Smooth muscle cell (in vitro differentiated cells): ENCODE data around the gene LIN7B. TPM values are rescaled to one million over a fixed set of nuclear protein-coding genes. Genes with fewer than 3 reads are reported as not detected.

Experiments used
- DNase-seq: peaks from one replicate; lab custom pipeline; 2025; ENCODE audit not compliant: unreplicated experiment; lab: John Stamatoyannopoulos, UW
- H2AFZ ChIP-seq: fragments of 200-600 bp; sonication (generic); 2 replicates; pipeline ENCODE4 v1.6.0; 2016; ENCODE audit warnings: antibody characterized with exemption, low read depth, mild to moderate bottlenecking
- H3F3A ChIP-seq: fragments of 200-600 bp; sonication (generic); 2 replicates; pipeline ENCODE4 v1.6.0; 2017; ENCODE audit warnings: antibody characterized with exemption, low read depth
- H3K27ac ChIP-seq: fragments of 200-600 bp; sonication (generic); 2 replicates; pipeline ENCODE4 v1.5.1; 2016; ENCODE audit warnings: low read depth, mild to moderate bottlenecking
- H3K27me3 ChIP-seq: fragments of 200-600 bp; sonication (generic); 2 replicates; pipeline ENCODE4 v1.6.1; 2016; ENCODE audit warnings: low read depth, mild to moderate bottlenecking
- H3K36me3 ChIP-seq: fragments of 200-600 bp; sonication (generic); 2 replicates; pipeline ENCODE4 v1.5.1; 2016; ENCODE audit warnings: low read depth
- H3K4me1 ChIP-seq: fragments of 200-600 bp; sonication (generic); 2 replicates; pipeline ENCODE4 v1.5.1; 2016; ENCODE audit warnings: low read depth
- H3K4me2 ChIP-seq: fragments of 200-600 bp; sonication (generic); 2 replicates; pipeline ENCODE4 v1.6.0; 2016; ENCODE audit warnings: mild to moderate bottlenecking
- H3K4me3 ChIP-seq: fragments of 200-600 bp; sonication (generic); 2 replicates; pipeline ENCODE4 v1.5.1; 2016; ENCODE audit warnings: mild to moderate bottlenecking
- H3K79me2 ChIP-seq: fragments of 200-600 bp; sonication (generic); 2 replicates; pipeline ENCODE4 v1.6.0; 2016; ENCODE audit warnings: low read depth, mild to moderate bottlenecking
- H3K9ac ChIP-seq: fragments of 200-600 bp; sonication (generic); 2 replicates; pipeline ENCODE4 v1.6.0; 2016; ENCODE audit warnings: low read depth
- H3K9me3 ChIP-seq: fragments of 200-600 bp; sonication (generic); replicated peaks from 2 replicates; pipeline ENCODE4 v1.5.1; 2016; ENCODE audit warnings: low read depth
- H4K20me1 ChIP-seq: fragments of 200-600 bp; sonication (generic); 2 replicates; pipeline ENCODE4 v1.6.0; 2016; ENCODE audit warnings: low read depth
- WGBS: methylation state at CpG from one replicate; pipeline ENCODE4 v1.1.7; 2016; ENCODE audit warnings: low lambda C conversion rate; 5-methylcytosine and 5-hydroxymethylcytosine counted together
- polyA plus RNA-seq: library from polyadenylated mRNA; unstranded; fragments of >200 nt; fragmentation: Nextera tagmentation; extraction: Ambion mirVana; gene quantifications from 2 replicates; pipeline ENCODE4 v1.2.1, GENCODE V29; 2016
- total RNA-seq: library from RNA; depleted of rRNA; stranded (reverse); fragments of >200 nt; gene quantifications from 2 replicates; pipeline ENCODE4 v1.2.3, GENCODE V29; 2014
- TF ChIP-seq, protein P1 (sequence below): fragments of 200-600 bp; sonication (generic); IDR thresholded peaks from 2 replicates; pipeline ENCODE4 v1.5.1; 2017; ENCODE audit warnings: borderline replicate concordance, mild to moderate bottlenecking, antibody characterized with exemption; ENCODE audit not compliant: insufficient read depth, poor library complexity, severe bottlenecking

The LIN7B gene
- total and polyA plus RNA-seq, 2 experiments from 2014 or later: 11.7 to 24.7 TPM

- H4K20me1 ChIP-seq: no peaks in the 10 kb centered on the region
- 2% methylated on average over 23 of the region's 23 CpGs for WGBS
- H2AFZ ChIP-seq: peak overlapping the region; percentile 79
- peaks cover 12% of the 10 kb centered on the region for H3F3A ChIP-seq
- TF ChIP-seq, protein P1, sequence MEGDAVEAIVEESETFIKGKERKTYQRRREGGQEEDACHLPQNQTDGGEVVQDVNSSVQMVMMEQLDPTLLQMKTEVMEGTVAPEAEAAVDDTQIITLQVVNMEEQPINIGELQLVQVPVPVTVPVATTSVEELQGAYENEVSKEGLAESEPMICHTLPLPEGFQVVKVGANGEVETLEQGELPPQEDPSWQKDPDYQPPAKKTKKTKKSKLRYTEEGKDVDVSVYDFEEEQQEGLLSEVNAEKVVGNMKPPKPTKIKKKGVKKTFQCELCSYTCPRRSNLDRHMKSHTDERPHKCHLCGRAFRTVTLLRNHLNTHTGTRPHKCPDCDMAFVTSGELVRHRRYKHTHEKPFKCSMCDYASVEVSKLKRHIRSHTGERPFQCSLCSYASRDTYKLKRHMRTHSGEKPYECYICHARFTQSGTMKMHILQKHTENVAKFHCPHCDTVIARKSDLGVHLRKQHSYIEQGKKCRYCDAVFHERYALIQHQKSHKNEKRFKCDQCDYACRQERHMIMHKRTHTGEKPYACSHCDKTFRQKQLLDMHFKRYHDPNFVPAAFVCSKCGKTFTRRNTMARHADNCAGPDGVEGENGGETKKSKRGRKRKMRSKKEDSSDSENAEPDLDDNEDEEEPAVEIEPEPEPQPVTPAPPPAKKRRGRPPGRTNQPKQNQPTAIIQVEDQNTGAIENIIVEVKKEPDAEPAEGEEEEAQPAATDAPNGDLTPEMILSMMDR: no peak
- peak overlapping the region; percentile 93 for H3K4me2 ChIP-seq
- H3K4me1 ChIP-seq: peaks cover 14% of the 10 kb centered on the region
- peak; percentile 71 for DNase-seq
- H3K79me2 ChIP-seq: no peaks in the 10 kb centered on the region
- H3K9me3 ChIP-seq: no peaks in the 10 kb centered on the region
- no peaks in the 10 kb centered on the region for H3K36me3 ChIP-seq
- peak overlapping the region; percentile 21 for H3K27ac ChIP-seq
- H3K4me3 ChIP-seq: peak overlapping the region; percentile 64
- H3K9ac ChIP-seq: peak overlapping the region; percentile 64
- H3K27me3 ChIP-seq: no peaks in the 10 kb centered on the region
Measured at GRCh38 chr19:49149652-49150105, 35.5 kb downstream of the LIN7B start.

DNA sequence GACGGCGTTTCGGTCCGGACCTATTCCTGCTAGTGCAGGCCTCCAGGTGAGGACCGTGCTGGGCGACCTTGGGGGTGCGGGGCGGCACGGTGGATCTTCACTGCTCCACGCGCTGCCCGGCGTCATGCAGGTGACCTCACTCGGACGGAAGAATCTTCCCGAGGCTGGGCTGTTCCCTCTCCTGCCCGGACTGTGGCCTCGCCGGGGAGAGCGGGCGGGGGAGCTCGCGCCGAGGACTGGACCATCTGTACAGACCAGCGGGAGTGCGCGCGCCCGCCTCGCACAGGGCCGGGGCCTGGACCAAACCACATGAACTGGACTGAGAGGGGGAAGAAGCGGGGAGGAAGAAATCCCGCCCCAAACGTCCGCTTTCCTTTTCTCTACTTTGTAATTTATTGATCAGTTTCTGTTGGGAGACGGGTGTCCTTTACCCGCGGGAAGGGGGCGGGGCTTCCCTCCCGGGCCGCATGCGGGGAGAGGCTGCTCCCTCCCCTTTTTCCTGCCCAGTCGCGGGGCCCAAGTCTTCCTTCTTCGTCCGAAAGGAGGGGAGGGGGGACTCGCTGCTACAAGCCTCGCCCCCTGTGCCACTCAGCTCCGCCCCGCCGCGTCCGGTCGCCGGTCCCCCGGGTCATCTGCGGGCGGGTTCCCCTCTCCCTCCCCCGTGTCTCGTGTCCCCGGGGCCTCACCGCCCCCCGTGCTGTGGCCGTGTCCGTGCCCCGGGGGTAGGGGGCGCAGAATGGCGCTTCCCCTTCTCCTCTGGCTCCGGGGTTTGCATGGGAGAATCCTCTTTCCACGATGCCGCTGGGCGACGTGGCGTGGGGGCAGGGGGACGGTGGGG lies 36.2 kb downstream of the LIN7B start:
- Histone ChIP-seq H3K9me3 (no peaks in the 10 kb centered on the region), H3K4me3 (peak overlapping the region; percentile 64), H3K9ac (peak overlapping the region; percentile 64), H3K36me3 (no peaks in the 10 kb centered on the region), H3K4me2 (peak overlapping the region; percentile 93), H3K79me2 (no peaks in the 10 kb centered on the region), H3F3A (peaks cover 12% of the 10 kb centered on the region), H2AFZ (peak overlapping the region; percentile 79), H3K27me3 (no peaks in the 10 kb centered on the region), H3K4me1 (peaks cover 14% of the 10 kb centered on the region), H4K20me1 (no peaks in the 10 kb centered on the region), H3K27ac (peak overlapping the region; percentile 21)
- DNase-seq: peak; percentile 93
- under 1% methylated on average over 47 of the region's 75 CpGs for WGBS
- TF ChIP-seq, protein P1: no peak

DNA sequence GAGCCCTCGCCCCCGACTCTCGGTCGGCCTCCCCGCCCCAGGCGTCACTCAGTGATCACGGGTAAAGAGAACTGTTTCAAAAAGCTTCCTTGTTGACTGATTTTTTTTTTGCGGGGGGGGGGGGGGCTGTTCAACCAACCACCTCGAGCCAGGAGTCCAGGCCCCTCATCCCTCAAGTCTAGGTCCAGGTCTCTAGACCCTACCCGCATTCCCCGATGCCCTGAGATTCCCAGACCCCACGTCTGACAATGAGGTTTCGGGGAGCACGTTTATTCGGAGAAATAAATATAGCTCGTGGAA lies 36.7 kb downstream of the LIN7B start:
- peaks cover 11% of the 10 kb centered on the region for H3K4me1 ChIP-seq
- peak overlapping the region; percentile 93 for H3K4me2 ChIP-seq
- H3K36me3 ChIP-seq: no peaks in the 10 kb centered on the region
- peak overlapping the region; percentile 64 for H3K4me3 ChIP-seq
- WGBS: 21% methylated on average over 11 of the region's 16 CpGs
- H3K79me2 ChIP-seq: no peaks in the 10 kb centered on the region
- no peak for DNase-seq
- TF ChIP-seq, protein P1: no peak
- no peaks in the 10 kb centered on the region for H4K20me1 ChIP-seq
- H3K9ac ChIP-seq: peak overlapping the region; percentile 64
- no peaks in the 10 kb centered on the region for H3K27me3 ChIP-seq
- peaks cover 12% of the 10 kb centered on the region for H3F3A ChIP-seq
- peak overlapping the region; percentile 79 for H2AFZ ChIP-seq
- peak overlapping the region; percentile 21 for H3K27ac ChIP-seq
- H3K9me3 ChIP-seq: no peaks in the 10 kb centered on the region
